ENCODE results near the gene TRIO.
A peak's percentile ranks its signal among the peaks of the same experiment; 100 is the strongest.

Gene TRIO

DNA sequence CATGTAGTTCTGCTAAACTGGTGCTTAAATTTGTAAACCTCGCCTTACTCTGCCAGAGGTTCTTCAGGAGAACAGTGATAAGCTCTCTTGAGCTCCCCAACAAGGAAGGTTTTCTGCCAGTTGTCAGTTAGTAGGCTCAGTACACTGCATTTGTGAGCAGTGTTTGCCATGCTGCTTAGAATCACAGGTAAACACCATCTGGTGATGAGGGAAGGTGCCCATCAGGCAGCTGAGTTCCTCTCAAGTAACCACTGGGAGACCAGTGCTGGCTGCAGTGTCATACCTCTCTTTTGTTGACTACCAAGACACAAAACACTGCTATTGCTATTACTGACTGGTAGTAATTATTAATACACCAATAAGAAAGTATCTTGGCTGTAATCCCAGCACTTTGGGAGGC lies 252.3 kb downstream of the TRIO start:
- no peak for DNase-seq (ENCODE audit: low spot score)

DNA sequence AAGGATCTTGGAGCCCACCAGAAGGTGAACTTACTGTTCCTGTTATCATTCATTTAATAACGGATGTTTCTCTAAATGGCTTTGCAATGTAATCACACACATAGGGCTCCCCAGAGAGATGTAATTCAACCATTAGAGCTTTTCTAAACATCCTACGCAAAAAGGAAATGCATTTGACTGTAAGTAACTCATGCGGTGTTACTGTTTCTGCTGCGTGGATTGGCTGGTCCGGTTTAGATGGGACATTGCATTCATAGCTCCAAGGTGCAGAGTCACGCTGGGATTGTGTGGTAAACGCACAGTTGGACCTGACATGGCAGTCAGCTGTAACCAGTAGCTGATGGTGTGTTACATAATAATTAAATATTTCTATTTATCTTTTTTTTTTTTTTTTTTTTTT lies 252.9 kb downstream of the TRIO start:
- no peak for DNase-seq (ENCODE audit: low spot score)

DNA sequence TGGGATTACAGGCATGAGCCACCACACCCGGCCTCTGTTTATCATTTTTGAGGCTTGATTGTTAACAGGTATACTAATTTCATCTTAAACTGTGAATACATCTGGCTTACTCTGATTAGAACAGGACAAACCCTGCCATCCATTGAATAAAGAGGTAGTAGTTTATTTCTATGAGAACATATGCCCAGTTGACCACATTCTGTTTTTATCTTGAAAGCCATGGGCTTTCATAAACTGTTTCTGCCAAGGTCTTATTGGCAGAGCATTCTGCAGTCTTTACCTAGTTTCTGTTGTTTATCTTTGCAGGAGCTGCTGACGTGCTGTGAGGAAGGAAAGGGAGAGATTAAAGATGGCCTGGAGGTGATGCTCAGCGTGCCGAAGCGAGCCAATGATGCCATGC lies 253.6 kb downstream of the TRIO start:
- no peak for DNase-seq (ENCODE audit: low spot score)

DNA sequence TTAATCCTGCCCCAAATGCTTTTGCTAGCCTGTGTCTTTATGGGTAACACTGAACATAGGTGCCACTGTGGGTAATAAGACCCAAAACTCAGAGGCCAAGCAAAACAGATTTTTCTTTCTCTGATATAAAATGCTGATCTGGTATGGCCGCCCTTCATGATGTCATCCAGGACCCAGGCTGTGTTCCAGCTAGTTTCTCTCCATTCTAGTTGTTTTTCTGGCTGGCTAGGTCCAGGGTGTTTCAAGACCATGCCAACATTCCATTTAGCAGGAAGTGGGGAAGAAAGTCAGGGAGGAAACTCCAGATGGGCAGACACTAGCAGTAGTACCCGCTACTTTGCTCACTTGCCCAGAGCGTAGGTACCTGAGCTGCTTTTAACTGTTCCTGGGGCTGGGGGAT lies 254.6 kb downstream of the TRIO start:
- peak; percentile 71 for DNase-seq (ENCODE audit: low spot score)

DNA sequence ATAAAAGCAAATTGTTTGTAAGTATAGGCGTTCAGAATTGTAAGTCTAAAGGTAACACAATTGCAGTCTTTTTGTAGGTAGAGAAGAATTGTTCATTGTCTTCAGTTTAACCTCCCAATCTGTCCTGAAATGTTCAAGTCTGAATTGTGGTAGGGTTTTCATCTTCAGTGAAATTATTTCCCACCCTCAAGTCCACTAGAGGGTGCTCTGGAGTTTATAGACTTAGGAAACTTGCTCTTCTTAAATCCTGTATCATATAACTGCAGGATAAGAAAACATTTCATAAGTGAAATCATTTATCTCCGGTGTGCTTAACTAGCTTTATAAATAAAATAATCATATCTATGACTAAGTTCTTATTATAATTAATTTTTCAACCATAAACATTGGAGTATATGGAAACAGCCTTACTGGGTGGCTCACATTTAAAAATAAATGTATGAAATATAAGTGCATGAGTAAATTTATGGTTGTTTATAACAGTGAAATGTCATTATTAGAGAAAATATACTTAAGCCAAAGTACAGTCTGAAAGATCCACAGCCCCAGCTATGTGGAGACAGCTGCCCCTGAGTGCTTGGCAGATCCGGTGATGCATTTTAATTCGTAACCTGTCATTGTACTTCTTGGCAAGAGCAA lies 256.0 kb downstream of the TRIO start:
- DNase-seq (ENCODE audit: low spot score), result peak; percentile 29

DNA sequence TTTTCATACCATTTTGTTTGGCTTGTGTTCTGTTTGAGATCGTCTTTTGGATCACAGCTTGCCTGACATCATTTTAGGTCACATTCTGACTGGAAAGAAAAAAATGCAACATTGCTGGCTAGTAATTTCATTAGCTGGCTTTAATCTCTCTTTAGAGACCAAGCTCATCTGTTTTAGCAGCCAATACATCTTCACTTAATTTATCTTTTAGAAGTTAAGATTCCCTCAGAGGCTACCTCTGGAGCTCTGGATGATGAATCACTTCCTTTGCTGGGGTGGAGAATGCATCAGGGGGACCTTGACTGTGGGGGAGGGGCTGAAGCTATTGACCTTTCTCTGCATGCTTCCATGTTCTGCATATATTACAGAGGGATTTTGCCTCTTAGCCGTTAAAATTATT lies 256.9 kb downstream of the TRIO start:
- DNase-seq (ENCODE audit: low spot score), result peak; percentile 26

DNA sequence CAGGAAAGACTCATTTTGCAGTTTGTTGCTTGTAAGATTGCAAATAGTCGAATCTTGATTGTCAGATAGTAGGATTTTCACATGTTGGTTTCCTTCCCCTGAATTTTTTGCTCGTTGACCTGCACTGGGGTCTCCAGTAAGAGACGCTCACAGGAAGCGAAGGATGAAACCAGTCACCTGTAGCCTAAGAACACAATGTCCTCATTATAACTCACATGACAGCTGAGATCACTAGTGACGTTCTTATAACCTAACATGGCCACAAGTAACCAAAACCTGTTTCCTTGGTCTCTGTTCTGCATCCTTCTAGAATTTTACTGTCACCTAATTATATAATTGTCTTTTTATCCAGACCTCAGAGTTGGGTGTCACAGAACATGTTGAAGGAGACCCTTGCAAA lies 257.5 kb downstream of the TRIO start:
- no peak for DNase-seq (ENCODE audit: low spot score)

DNA sequence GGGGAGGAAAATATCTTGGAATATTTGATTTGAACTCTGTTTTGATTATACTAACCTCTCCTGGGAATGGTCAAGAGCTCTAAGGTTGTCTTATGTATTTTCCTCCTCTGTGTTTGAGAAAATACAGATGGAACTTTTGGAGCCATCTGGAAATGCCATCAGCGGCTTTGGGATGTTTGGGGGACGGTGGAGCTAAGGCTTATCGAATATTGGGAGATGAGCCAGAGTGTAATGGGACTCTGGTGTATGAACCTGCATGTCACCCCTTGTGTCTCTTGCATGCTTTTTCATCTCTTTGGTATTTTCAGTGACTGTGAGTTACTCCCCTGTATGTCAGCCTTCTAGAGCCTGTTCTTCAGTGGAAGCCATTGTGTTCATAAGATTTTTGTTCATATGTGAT lies 258.5 kb downstream of the TRIO start:
- no peak for DNase-seq (ENCODE audit: low spot score)

DNA sequence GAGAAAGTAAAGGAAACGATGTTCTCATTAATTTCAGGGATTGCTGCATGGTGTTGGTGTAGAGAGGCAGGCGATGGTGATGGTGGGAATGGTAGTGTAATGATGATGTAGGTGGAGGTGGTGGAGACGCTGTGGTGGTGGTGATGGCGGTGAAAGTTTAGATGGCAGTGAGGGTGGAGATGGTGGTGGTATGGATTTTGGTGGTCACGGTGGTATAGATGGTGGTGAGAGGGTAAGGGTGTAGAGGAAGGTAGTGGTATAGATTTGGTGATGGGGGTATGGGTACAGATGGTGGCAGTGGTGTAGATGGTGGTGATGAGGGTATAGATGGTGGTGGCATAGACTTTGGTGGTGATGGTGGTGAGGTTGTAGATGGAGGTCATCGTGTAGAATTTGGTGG lies 259.3 kb downstream of the TRIO start:
- DNase-seq (ENCODE audit: low spot score), result no peak

DNA sequence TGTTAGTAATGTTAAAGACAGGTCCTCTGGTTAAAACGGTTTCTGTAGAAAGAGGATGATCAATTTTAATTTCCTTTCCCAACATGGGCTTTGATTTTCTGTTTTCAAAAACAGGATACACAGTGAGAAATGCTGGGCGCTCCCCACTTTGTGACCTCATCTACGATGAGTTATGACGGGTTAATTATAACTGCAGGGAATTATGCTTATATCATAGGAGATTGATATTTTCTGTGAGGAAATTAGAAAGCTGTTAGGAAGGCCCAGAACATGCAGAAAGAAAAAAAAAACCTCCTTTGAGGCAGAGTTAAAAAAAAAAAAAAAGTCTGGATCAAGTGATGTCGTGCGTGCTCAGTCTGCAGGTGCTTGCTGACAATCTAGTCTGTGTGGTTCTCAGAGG lies 261.6 kb downstream of the TRIO start:
- no peak for DNase-seq (ENCODE audit: low spot score)

DNA sequence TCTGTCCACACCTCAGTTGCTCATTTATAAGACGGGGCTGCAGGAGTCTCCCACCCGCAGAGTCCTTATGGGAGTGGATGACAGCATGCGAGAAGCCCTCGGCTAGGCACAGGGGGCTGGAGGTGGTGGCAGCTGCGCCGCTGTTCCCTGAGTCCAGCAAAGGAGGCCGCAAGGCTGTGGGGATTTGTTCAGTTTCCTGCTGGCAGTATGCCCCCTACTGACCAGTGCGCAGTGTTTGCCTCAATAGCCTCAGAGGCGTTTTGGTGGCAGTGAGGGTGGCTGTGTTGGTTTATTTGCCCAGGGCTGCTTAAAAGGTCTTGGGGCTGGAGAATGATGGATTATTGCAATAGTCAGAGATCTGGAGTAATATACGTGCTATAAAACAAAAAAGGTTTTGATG lies 262.1 kb downstream of the TRIO start:
- no peak for DNase-seq (ENCODE audit: low spot score)

DNA sequence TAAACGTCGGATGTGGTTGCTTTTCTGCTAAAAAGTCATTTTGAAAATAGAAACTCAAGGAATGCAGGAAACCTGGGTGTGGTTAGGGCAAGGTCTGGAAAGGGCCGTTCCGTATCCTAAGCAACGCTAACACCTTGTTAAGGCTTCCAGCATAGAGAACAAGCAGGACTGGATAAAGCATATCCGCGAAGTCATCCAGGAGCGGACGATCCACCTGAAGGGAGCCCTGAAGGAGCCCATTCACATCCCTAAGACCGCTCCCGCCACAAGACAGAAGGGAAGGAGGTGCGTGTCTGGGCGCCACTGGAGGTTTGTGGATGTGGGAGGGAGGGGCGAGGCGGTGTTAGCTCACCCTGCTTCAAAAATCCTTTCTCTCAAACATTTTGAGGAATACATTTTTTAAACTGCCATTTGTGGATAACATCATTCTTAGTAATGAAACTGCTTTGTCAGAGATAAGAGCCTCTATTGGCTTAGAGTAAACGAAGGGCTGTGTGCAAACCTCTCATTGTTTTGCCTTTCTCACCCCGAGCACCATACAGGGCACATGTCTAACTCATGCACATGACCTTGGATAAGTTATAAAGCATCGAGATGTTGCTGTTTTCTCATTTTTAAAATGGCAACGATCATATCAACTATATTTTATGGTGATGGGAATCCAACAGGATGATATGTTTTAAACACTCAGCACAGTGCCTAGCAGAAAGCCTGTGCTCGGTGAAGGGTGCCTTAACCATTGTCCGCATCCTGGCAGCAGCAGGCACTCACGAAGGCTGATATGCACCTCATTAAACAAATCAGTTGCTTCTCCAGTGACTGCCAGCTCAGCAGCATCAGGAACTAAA lies 262.8 kb downstream of the TRIO start:
- DNase-seq (ENCODE audit: low spot score), result no peak

DNA sequence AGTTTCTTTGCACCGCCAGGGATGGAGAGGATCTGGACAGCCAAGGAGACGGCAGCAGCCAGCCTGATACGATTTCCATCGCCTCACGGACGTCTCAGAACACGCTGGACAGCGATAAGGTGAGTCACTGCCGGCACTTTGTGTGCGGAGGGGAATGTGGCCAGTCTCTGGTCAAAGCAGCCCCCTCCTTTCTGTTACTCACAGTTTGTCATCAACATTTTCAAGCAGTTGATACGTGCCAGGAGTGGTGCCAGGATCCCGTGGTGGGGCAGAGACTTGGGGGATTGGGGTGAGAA lies 263.4 kb downstream of the TRIO start:
- DNase-seq (ENCODE audit: low spot score), result peak; percentile 77

DNA sequence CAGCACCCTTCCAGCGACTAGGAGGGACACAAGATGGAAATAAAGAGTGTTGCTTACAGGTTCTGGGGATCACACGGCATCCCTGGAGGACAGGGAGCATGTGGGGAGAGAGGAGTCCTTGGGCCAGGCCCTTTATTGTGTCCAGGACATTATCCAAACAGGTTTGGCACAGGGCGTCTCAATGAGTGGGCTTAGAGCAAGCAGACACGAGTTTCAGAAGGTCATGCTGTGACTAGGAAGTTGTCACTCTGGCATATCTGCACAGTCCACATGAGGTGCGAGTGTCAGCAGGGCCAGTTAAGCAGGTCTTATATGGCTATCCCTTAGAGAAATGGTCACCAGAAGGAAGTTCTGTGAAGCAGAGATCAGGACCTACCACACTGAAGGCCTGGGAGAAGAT lies 263.9 kb downstream of the TRIO start:
- no peak for DNase-seq (ENCODE audit: low spot score)

DNA sequence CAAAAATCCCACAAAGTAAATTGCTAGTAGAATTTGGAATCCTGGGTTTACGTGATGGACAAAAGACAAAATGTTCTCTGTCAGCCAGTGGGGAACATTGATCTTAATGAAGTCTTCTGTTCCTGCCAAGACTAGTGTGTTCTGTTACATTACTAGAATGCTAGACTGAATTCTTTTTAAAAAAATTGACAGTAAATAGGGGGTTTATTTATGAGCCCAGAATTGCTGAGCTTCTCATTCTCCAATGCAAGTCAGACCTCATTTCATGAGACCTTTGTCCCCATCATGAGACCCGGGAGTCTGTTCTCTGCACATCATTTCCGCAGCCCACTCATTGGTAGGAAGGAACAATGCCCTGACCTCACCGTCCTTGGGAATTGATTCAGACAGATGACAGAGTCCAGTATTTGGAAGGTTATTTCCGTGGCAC lies 264.6 kb downstream of the TRIO start:
- DNase-seq (ENCODE audit: low spot score), result no peak

DNA sequence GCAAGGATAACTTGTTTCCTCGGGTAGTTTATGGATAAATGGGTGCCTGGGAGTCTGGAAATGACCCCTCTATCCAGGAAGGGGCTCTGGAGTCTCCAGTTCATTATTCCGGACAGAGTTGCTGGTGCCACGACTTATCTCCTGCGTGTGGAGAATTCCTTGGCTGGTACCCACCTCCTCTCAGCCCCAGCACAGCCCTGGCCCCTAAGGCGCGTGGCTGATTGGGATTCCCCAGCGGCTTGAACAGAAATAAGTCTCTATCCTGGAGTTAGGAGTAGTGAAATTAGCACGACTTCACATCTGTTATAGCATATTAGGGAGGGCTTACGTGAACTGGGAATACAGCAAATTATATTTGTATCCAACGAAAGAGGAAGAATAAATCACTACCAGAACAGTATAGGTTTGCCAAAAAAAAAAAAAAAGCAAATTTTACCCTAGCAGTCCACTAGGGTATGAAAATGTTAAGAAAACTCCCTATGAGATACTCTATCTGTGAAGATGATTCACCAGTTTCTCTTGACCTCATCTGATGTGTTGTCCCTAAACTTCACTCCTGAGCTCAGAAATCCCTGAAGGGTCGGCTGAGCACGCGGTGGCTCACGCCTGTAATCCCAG lies 265.9 kb downstream of the TRIO start:
- DNase-seq (ENCODE audit: low spot score), result no peak

DNA sequence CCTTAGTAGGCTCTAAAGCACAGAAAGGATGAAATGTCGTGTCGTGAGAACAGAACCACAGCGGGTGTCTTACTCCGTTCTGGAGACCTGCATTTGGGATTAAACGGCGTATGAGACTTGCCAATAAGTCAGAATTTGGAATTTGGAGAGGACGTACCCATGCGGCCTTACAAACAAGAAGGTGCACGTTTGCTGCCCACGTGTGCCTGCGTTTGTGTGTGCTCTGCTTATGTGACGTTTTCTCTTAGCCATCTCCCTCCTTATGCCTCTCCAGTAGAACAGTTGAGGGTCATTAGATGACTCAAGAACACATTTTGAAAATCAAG lies 266.9 kb downstream of the TRIO start:
- no peak for DNase-seq (ENCODE audit: low spot score)

DNA sequence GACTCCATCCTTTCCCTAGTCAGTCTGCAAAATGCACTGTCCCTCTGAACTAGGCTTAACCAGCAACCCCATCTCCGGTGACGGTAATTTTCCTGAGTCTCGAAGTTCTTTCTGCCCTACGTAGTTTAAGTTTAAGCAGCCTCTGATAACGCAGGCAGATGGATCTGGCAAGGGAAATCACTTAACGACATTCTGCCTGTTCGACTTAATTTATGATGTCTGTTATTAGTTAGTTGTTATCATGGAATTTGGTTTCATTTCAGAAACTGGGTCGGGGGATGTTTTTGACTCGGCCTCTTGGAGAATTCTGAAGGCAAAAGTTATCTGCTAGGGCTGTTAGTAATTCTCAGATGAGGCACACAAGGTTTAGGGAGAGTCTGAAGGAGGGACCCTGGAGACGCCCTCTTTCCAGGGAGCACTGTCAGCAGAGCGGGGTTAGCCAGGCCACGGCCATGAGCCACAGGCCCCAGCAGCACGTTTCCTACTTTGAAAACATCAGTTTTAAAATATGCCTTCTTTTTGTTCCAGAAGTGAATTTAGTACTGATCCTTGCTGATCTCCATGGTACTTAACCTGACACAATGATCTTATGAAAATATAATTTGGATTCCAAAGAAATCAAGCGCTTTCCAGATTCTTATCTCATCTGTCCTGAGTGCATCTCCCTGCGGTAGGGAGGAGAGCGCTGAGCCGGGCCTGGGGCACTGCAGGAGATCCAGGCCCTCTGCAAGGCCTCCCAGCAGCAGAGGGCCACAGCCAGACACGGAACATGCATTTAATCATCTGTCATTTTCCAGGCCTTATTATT lies 267.5 kb downstream of the TRIO start:
- no peak for DNase-seq (ENCODE audit: low spot score)

DNA sequence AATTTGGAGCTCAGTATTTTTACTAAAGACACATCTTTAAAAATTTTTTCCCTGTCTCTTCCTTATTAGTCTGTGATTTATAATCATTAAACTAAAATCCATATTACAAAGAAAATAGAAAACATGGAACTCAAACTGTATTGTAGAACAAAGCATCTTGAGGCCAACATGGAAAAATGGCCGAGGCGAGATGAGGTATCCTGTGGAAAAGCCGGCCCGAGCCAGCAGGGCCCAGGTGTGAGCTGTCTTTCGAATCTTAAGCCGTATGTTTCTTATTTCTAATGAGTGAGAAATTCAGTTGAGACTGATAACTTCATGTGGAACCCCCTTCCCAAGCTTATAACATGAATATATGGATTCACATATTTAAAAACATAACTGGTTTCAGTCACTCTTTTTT lies 268.1 kb downstream of the TRIO start:
- DNase-seq (ENCODE audit: low spot score), result no peak

DNA sequence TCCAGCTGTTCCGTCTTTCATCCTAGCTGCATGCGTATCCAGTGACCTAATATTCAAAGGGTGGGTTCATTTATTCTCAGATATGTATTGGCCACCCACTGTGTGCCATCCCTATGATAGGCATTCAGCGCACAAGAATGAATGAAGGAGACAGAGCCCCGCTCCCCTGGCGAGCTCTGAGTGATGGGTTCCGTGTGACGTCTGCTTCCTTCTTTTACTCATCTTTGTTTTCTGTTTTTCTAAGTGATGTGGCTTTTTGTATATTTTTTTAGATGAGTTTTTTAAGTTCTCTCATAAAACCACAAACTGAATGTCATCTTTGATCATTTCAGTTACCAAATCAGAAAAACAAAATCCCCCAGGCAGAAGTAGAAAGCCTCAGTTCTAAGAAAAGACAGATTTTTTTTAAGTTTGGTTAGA lies 270.2 kb downstream of the TRIO start:
- DNase-seq (ENCODE audit: low spot score), result no peak

DNA sequence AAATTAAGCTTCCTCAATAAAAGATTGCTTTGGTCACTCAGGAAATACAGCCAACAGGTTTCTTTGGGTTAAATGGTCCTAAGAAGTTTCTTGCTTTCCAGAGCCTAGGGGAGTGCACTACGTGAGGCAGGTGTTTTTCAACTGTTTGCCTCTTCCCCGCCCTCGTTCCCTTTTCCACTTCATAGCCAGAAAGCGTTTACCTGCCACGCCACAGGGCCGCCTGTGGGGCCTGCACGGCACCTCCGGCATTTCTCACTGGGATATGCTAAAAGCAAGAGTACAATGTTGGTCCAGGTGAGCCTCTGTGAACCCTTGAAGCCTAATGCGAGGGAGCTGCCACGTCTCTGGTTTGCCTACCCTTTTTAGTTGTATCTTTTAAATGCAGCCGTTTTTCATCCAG lies 270.9 kb downstream of the TRIO start:
- no peak for DNase-seq (ENCODE audit: low spot score)

DNA sequence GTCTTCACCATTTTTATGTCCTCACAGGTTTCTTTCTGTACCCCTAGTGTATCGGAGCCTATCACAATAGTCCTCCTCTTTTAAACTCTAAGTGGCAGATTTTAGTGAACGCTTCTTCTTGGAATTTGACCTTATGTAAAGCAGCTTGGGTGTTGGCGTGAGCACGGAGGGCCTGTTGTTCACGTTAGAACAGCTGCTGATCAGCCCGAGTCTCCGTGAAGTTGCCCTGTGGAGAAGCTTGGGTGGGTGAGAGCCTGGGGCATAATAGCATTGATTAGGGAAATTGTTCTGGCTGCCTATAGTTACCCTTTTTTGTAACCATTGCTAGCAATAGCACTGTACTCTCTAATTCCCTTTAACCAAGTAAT lies 271.5 kb downstream of the TRIO start:
- no peak for DNase-seq (ENCODE audit: low spot score)
